Mucosa of descending colon (tissue), 3 donors: ENCODE data around the gene CXCR4. TPM values are rescaled to one million over a fixed set of nuclear protein-coding genes. Genes with fewer than 3 reads are reported as not detected.
A peak's percentile ranks its signal among the peaks of the same experiment; 100 is the strongest.

ENCODE experiments used
- ATAC-seq: fragments of 200-7000 bp; cut with Tn5 transposase; one replicate; pipeline ENCODE4 v1.9.1; 2020; ENCODE audit warnings: mild to moderate bottlenecking, moderate library complexity
- DNase-seq, 3 donors: peaks; one replicate each; pipeline ENCODE4 v3.0.0-alpha.2; 2020
- H3K36me3 ChIP-seq: fragments of 200-600 bp; one replicate; pipeline ENCODE4 v1.8.0; 2021; ENCODE audit warnings: low read depth, mild to moderate bottlenecking
- H3K4me1 ChIP-seq: fragments of 200-600 bp; one replicate; pipeline ENCODE4 v1.8.0; 2021; ENCODE audit warnings: low read depth, mild to moderate bottlenecking
- H3K4me3 ChIP-seq: fragments of 200-600 bp; one replicate; pipeline ENCODE4 v1.8.0; 2021; ENCODE audit warnings: mild to moderate bottlenecking
- H3K9me3 ChIP-seq: fragments of 200-600 bp; one replicate; pipeline ENCODE4 v1.8.0; 2021; ENCODE audit warnings: mild to moderate bottlenecking
- CTCF ChIP-seq: fragments of 200-600 bp; IDR thresholded peaks from one replicate; pipeline ENCODE4 v1.8.0; 2022; ENCODE audit warnings: antibody characterized with exemption, mild to moderate bottlenecking
- intact Hi-C, 2 donors: fragments of 100-400 bp; cut with DNase I in 1 of 2; cut with micrococcal nuclease in 1 of 2; formaldehyde crosslinking; loops; one replicate each; pipeline versions ENCODE4 v1.11.0 to v1.11.1; 2022; cut with DNase I, micrococcal nuclease
- total RNA-seq, 3 donors: library from RNA; stranded (reverse); fragmentation: NEBNext Ultra II Directional in 2 of 3; extraction: Animal tissue kit (Norgen Biotek cat#: 25700) in 2 of 3; gene quantifications; one replicate each; pipeline versions ENCODE4 v1.2.1 to v1.2.4, GENCODE V29; 2021 to 2023
- donor health status: DM: no; HTN: no; CAD: no; lungs with moderate emphysema.
- donor health status: DM: no; HTN: no; CAD: no.
- donor health status: DM: no; HTN: yes; CAD: no.

CXCR4 gene
- total RNA-seq, 3 donors from 2014 or later: 3.6 to 12.6 (median 3.9) TPM

DNA sequence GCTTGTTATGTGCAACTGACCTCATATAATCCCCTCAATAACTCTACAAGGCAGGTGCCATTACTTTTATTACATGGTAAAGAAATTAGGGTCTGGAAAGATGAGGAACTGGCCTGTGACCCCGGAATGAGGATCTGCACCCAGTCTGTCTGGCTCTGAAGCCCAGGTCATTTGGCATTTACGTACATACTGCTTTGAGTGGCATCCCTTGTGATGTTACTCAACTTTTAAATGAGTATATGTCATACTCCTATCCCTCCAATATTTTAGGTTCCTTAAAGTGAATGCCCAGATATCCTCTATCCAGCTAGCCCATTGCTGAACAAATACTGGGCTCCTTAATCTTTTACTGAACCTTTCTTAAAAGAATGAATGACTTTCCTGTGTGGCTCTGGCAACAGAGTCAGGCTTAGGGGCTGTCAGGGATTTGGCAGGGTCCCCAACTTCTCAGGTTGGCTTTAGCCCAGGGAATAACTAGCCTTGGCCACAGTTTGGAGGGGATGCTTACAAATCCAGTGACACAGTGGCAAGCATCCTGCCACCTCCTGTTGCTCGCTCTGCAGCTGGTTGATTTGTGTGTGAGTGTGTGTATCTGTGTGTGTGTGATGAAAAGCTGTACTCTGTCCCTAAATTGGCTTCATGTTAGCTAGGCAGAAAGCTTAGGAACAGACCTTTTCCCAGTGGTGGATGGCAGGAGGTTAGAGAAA lies 3.4 kb upstream of the CXCR4 start:
- no peak for DNase-seq
- Histone ChIP-seq H3K36me3 (no peaks in the 10 kb centered on the region), H3K4me1 (peaks cover 31% of the 10 kb centered on the region), H3K4me3 (no peak overlapping the region), H3K9me3 (no peaks in the 10 kb centered on the region)
- no peak for TF ChIP-seq CTCF
- intact Hi-C loops: no loop called here
- ATAC-seq: no peak

DNA sequence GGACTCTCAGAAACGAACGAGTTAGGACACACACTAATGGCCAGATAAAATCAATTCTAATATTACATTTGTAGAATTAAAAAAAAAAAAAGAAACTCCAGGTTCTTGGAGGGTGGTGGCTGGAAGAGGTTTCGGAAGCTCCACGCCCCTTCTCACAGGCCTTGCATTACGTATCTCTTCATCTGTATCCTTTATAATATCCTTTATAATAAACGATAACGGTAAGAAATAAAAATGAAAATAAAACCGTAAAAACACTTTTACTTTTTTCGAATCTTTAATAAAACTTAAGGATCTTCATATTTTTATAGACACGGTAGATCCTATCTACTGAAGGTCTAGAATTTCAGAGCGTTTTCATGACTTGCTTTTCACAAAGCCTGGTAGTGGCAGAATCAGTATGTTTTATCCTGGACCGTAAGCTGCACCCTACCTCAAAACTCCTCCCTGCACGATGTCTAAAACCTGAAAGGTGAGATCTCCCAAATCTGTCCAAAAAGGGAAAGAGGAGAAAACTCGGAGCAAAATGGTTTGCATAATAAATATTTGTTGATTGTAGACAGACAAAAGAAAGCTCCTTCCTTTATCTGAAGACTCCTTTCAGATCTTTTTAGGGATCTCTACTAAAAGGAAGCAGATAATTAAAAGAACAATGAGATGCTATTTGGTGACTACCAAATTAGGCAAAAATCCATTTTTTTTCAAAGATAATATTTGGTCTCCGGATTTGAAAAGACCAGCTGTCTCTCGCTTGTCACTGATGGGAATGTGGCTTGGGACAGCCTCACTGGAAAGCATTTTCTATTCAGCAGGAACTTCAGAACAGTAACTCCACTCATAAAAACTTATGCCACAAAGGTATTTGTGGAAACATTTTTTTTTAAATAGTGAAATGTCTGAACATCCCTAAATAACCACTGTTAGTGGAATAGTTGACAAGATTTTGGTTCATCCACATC lies 2.0 kb upstream of the CXCR4 start:
- ATAC-seq: no peak
- Histone ChIP-seq H3K36me3 (no peaks in the 10 kb centered on the region), H3K4me1 (peaks cover 33% of the 10 kb centered on the region), H3K9me3 (no peaks in the 10 kb centered on the region), H3K4me3 (no peak overlapping the region)
- DNase-seq: no peak
- intact Hi-C loops: no loop called here
- TF ChIP-seq CTCF: no peak

DNA sequence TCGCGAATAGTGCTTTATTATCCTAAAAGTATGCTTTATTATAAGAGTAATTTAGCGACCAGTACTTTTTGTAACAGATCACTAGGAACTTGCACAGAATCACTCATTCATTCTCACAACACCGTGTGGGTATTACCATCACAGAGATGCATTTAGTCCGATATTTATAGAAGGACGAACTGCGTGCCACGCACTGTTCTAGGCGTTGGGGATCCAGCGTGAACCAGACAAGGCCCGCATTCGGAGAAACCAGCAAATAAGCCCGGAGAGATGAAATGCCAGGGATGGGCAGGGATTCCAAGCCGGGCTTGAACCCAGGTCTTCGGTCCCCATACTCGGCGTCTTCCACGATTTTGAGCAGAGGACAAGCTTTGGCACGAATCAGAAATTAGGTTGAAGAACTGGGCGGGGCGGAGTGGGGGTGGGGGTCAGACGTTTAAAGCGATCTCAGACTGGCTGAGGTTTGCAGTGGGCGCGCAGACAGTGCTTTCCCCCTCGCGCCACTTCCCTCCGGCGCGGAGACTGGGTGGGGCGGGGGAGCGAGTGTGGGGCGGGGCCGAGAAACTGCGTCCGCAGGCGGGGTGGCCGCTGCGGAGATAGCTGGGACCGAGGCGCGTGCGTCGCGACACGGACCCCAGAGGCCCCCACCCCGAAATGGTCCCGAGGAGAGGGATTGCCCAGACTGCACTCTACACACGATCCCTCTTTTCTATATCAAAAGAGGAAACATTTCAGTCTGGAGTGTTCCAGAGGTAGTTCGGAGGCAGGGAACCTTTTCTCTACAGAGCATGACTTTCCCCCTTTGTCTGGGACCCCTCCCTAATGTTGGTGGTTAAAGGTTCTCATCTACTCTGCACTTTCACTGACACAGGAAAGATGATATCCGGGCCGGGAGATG lies 1.1 kb upstream of the CXCR4 start:
- Histone ChIP-seq H3K4me1 (peaks cover 33% of the 10 kb centered on the region), H3K4me3 (peak overlapping the region; percentile 14), H3K9me3 (no peaks in the 10 kb centered on the region), H3K36me3 (no peaks in the 10 kb centered on the region)
- peak; percentile 74 for ATAC-seq
- no peak for TF ChIP-seq CTCF
- peak; percentile 75 to 90 (median 76) for DNase-seq
- intact Hi-C loops: no loop called here

DNA sequence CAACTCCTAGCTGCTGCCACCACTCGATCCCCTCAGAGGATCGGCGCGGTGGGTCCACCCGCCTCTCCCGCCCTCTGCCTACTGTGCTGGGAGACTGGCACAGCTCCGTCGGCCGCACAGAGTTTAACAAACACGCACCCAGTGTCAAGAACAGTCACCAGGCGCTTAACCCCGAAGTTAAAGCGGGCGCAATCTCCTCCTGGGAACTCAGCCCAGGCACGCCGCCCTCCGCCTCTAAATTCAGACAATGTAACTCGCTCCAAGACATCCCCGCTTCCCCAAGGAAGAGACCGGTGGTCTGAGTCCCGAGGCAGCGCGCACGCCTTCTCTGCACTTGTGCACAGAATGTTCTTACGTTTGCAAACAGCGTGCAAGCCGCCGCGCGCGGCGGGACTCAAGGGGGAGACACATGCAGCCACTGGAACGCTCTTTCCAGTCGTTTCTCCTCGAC lies 533 bp downstream of the CXCR4 start:
- no peak for TF ChIP-seq CTCF
- ATAC-seq (peak; percentile 5), DNase-seq (peak; percentile 45 to 68 (median 60))
- intact Hi-C loops: no loop called here
- peaks cover 33% of the 10 kb centered on the region for H3K4me1 ChIP-seq
- H3K9me3 ChIP-seq: no peaks in the 10 kb centered on the region
- no peaks in the 10 kb centered on the region for H3K36me3 ChIP-seq
- peak overlapping the region; percentile 35 for H3K4me3 ChIP-seq

GRCh38 chr2:136116813-136117390 lies 1.0 kb downstream of the CXCR4 start:
- intact Hi-C loops: no loop called here
- DNase-seq (peak; percentile 21 to 70 (median 50)), ATAC-seq (peak; percentile 20)
- no peaks in the 10 kb centered on the region for H3K36me3 ChIP-seq
- peaks cover 33% of the 10 kb centered on the region for H3K4me1 ChIP-seq
- H3K9me3 ChIP-seq: no peaks in the 10 kb centered on the region
- peak overlapping the region; percentile 35 for H3K4me3 ChIP-seq
- no peak for TF ChIP-seq CTCF
